Neutrophil (primary cell): ENCODE data around the gene LIMA1.

Source experiments
- H3K27ac ChIP-seq: fragments of 200-600 bp; sonication (generic); 2 replicates; pipeline ENCODE4 v1.5.1; 2016; ENCODE audit warnings: mild to moderate bottlenecking, moderate library complexity
- H3K27me3 ChIP-seq: fragments of 200-600 bp; sonication (generic); 2 replicates; pipeline ENCODE4 v1.6.0; 2016; ENCODE audit warnings: mild to moderate bottlenecking
- H3K36me3 ChIP-seq: fragments of 200-600 bp; sonication (generic); 2 replicates; pipeline ENCODE4 v1.5.1; 2017
- H3K4me1 ChIP-seq, 2 experiments: fragments of 200-600 bp in 1 of 2; sonication (generic) in 1 of 2; 1 replicate in 1 of 2; 2 replicates in 1 of 2; pipeline versions ENCODE4 v1.5.1 to v1.6.1; 2013 to 2016; ENCODE audit warnings: low read depth in 1 of 2, low read length in 1 of 2, mild to moderate bottlenecking in 1 of 2, moderate library complexity in 1 of 2; ENCODE audit not compliant: control insufficient read depth in 1 of 2, insufficient read depth in 1 of 2
- H3K4me3 ChIP-seq, 2 experiments: fragments of 200-600 bp in 1 of 2; sonication (generic) in 1 of 2; 1 replicate in 1 of 2; 2 replicates in 1 of 2; pipeline ENCODE4 v1.5.1; 2013 to 2016; ENCODE audit warnings: low read depth in 1 of 2, low read length in 1 of 2, mild to moderate bottlenecking in 1 of 2, moderate library complexity in 1 of 2
- H3K9me3 ChIP-seq: fragments of 200-600 bp; sonication (generic); 2 replicates; pipeline ENCODE4 v1.5.1; 2016
- TF ChIP-seq, protein P1 (sequence below): fragments of 200-600 bp; sonication (generic); IDR thresholded peaks from 2 replicates; pipeline ENCODE4 v1.5.1; 2016; ENCODE audit warnings: antibody characterized with exemption

The LIMA1 gene

DNA sequence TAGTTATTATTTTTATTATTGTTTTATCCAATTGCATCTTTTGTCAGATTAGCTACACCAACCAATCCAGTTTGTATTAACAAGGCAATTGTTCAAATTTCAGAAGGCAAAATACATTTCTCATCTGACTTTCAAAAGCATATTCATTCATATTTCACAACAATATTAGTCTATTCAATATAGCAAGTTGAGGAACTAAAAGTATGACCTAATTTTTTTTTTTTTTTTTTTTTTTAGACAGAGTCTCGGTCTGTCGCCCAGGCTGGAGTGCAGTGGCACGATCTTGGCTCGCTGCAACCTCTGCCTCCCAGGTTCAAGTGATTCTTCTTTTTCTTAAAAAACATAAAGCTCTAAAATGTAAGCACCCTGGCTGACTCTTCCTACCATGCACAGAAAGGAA, 154.0 kb downstream of the LIMA1 start:
- TF ChIP-seq, protein P1, sequence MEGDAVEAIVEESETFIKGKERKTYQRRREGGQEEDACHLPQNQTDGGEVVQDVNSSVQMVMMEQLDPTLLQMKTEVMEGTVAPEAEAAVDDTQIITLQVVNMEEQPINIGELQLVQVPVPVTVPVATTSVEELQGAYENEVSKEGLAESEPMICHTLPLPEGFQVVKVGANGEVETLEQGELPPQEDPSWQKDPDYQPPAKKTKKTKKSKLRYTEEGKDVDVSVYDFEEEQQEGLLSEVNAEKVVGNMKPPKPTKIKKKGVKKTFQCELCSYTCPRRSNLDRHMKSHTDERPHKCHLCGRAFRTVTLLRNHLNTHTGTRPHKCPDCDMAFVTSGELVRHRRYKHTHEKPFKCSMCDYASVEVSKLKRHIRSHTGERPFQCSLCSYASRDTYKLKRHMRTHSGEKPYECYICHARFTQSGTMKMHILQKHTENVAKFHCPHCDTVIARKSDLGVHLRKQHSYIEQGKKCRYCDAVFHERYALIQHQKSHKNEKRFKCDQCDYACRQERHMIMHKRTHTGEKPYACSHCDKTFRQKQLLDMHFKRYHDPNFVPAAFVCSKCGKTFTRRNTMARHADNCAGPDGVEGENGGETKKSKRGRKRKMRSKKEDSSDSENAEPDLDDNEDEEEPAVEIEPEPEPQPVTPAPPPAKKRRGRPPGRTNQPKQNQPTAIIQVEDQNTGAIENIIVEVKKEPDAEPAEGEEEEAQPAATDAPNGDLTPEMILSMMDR: no peak
- Histone ChIP-seq H3K27me3 (no peaks in the 10 kb centered on the region), H3K4me1 (no peaks in the 10 kb centered on the region), H3K9me3 (no peaks in the 10 kb centered on the region), H3K4me3 (no peak overlapping the region), H3K27ac (no peak overlapping the region), H3K36me3 (peaks cover 72% of the 10 kb centered on the region)

DNA sequence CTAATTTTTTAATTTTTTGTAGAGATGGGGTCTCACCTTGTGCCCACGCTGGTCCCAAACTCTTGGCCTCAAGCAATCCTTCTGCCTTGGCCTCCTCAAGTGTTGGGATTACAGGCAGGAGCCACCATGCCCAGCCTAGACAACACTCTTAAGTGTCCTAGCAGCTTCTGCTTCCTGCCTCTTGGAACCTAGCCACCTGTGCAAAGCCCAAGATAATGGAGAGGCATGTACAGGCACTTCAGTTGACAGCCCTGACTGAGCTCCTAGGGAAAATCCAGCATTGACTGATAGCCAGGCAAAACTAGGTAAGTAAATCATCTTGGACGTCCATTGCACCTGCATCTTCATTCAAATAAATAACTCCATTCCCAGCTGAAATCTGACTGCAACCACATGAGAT, 155.8 kb downstream of the LIMA1 start:
- H3K4me1 ChIP-seq: no peaks in the 10 kb centered on the region
- TF ChIP-seq, protein P1: no peak
- no peaks in the 10 kb centered on the region for H3K27me3 ChIP-seq
- no peaks in the 10 kb centered on the region for H3K9me3 ChIP-seq
- no peak overlapping the region for H3K4me3 ChIP-seq
- no peak overlapping the region for H3K27ac ChIP-seq
- H3K36me3 ChIP-seq: peaks cover 61% of the 10 kb centered on the region
